Activated CD8-positive, alpha-beta memory T cell treated with anti-CD3 and anti-CD28 coated beads for 4 hours (primary cell): Measurements from ENCODE around the gene FAHD1.
A peak's percentile ranks its signal among the peaks of the same experiment; 100 is the strongest.

Experiments used
- DNase-seq, 2 donors: peaks; one replicate each; pipeline ENCODE4 v3.0.0-alpha.2; 2020; ENCODE audit warnings: low read depth in 2 of 2

FAHD1 gene

DNA sequence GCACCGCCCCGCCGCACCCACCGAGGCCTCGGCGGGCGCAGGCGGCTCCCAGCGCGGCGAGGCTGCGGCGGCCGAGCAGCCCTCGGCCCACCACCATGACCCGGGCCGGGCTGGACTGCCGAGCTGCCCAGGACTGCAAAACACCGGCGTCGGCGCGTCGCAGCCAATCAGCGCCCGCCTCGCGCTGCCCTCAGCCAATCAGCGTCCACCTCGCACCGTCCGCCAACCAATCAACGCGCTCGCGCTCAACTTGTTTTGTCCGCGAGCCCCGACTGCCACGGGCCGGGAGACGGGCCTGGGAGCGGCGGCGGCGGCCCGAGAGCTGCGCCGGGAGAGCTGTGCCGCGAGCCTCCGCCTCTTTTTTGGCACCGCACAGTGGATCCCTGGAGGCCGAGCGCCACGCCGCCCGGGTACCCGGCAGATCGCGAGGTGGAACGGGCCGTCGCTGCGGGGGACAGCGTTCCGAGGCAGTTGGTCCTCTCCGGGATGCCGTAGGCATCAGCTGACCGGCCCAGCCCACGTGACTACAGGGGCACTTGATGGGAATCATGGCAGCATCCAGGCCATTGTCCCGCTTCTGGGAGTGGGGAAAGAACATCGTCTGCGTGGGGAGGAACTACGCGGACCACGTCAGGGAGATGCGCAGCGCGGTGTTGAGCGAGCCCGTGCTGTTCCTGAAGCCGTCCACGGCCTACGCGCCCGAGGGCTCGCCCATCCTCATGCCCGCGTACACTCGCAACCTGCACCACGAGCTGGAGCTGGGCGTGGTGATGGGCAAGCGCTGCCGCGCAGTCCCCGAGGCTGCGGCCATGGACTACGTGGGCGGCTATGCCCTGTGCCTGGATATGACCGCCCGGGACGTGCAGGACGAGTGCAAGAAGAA, at the start of gene FAHD1, which contains the start of gene HAGH:
TSS of gene FAHD1 (plus strand) at position 516 of the 883 bp plus-strand sequence. CDS start at position 549, 33 bp downstream.
TSS of gene HAGH (minus strand) at position 135 of the 883 bp plus-strand sequence. CDS start at position 97, 38 bp downstream.
- DNase-seq = peak; percentile 75 to 76

DNA sequence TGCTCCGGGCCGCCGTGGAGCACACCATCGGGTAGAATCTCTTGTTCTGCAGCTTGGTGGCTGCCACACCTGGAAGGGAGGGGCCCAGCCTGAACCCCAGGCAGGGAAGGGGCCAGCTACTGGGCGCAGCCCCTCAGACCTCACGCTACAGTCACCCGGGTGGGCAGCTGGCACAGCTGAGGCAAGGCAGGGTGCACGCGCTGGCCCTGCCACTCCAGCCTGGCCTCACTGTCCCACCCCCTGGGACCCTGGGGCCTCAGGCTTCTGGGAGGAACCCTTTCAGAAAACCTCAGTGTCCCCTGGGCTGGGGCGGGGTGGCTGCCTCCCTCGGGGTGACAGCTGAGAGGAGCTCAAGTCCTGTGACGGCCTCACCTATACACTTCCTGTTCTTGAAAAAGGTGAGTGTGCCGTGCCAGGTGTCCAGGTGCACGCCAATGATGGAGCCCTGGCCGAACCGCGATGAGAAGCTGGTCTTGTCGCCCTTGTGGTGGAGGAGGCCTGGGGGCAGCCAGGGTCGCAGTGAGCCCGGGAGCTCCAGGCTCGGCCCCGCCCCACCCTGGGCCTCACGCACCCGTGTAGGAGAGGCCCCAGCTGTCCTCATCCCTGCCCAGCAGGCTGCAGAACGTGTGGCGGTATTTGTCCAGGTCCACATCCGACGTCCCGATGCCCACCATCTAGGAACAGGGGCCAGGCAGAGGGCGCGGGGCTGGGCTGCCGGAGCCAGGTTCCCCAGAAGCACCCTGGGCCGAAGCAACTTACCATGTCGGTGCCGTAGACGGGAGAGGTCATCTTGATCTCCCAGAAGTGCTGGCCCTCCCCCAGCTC, 49.4 kb upstream of the FAHD1 start:
- no peak for DNase-seq

DNA sequence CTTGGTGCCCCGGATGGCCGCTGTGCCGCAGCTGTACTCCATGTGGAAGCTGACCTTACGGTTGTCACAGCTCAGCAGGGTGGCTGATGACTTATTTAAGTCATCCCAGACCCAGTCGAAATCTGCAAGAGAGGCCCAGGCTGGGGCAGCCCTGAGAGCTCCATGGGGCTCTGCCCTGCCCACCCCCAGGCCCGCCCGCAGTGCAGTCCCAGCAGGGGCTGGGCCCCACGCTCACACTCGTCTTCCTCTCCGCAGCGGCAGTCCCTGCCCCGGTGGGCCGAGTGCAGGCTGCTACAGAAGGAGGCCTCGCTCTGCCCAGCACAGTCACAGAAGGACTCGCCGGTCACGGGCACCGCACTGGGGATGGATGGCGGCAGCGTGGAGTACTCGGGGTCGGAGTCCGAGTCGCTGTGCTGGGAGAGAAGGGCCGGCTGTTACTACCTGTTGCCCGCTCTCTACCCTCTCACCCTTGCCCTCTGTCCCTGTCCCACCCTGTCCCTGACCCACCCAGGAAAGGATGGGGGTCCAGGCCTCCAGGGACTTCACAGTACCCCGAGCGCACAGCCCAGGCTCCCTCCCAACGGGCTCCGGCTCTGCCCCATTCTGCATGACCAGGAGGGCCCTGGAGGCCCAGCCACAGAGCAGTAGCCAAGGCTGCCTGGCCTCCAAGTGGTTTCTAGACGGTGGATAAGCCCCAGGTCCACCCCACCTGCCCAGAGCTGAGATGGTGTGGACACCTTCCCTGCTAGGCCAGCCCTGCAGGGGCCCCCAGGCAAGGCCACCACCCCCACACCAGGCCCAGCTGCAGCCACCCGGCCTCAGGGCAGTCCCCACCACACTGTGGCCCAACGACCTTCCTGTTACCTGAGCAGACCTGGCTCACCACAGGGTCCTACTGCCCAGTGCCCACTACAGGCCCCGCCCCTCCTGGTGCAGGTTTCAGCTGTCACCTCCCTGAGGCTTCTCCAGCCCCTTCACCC, 48.5 kb upstream of the FAHD1 start:
- DNase-seq = no peak

DNA sequence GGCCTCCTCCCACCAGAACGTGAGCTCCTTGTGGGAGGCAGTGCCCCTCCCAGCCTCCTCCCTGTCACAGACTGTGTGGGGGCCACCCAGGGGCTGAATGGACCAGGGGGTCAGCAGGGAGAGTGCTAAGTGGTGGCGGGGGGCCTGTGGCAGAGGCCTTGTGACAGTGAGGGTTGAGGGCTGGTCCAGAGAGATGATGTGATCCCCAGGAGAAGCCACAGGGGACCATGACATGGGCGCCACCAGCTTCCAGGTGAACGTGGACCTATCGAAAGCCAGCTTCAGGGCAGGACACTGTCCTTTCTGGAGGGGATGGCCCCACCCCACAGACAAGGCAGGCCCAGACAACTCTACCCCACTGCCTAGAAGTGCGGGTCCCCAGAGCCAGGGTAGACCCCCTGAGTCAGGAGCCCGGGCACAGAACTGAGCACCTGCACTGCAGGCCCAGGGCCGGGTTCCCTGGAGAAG, 47.7 kb upstream of the FAHD1 start:
- DNase-seq = no peak

DNA sequence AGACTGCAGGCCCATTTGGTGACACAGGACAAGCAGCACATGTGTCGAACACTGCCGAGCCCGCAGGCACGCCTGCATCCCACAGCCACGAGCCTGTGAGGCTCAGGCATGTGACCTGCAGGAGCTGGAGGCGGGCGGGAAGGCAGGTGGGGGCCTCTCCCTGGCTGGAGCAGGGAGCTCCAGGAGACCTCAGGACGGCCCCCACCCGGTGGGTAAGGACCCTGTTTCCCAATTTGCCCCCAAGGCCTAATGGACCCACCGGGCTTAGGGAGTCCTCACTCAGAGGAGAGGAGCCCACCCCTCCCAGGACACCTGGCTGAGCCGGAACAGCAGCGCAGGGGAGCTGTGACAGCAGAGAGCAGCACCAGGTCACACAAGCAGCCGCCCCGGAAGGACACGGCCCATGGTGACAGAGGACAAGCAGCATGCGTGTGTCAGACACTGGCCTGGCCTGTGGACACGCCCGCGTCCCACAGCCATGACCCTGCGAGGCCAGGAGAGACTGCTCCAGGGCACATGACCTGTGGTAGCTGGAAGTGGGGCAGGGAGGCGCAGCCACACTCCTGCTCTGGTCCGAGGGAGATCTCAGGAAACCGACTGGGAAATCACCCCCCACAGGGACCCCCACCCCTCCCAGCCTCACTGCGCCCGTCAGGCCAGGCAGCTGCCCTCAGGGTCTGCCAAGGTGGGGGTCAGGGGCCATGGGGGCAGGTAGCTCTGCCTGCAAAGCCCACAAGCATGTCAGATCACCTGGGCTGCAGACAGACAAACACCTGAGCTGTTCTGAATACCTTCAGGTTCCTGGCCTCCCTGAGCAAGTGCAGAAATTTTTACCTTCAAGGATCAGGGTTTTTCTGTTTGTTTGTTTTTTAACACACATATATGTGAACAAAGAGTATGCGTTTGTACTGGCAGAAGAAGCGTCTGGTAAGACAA, 47.0 kb upstream of the FAHD1 start:
- DNase-seq = no peak

DNA sequence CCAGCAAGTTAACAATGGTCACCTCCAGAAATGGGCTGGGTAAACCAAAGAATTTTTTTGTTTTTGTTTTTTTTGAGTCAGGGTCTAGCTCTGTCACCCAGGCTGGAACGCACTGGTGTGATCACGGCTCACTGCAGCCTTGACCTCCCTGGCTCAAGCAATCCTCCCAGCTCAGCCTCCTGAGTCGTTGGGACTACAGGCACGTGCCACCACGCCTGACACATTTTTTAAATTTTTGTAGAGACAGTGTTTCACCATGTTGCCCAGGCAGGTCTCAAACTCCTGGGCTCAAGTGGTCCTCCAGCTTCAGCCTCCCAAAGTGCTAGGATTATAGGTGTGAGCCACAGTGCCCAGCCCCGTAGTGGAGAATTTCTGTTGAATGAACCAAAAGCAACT, 46.3 kb upstream of the FAHD1 start:
- DNase-seq = no peak

DNA sequence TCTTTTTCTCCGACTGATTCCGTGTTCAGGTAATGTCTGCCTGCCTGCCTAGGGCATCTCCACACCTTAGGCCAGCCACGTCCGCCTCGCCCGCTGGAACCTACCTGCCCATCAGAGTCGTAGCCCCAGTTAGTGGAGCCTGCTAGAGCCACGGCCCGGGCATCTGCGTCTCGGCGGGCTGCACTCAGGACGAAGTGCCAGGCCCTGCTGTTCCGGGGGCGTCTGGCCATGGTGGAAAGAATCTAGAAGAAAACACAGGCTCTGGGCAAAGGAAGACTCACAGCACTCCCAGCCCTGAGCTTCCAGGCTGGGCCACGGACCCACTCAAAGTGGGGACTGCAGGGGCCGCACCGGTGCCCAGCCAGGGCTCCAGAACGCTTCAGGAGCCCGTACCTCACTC, 45.8 kb upstream of the FAHD1 start:
- no peak for DNase-seq

DNA sequence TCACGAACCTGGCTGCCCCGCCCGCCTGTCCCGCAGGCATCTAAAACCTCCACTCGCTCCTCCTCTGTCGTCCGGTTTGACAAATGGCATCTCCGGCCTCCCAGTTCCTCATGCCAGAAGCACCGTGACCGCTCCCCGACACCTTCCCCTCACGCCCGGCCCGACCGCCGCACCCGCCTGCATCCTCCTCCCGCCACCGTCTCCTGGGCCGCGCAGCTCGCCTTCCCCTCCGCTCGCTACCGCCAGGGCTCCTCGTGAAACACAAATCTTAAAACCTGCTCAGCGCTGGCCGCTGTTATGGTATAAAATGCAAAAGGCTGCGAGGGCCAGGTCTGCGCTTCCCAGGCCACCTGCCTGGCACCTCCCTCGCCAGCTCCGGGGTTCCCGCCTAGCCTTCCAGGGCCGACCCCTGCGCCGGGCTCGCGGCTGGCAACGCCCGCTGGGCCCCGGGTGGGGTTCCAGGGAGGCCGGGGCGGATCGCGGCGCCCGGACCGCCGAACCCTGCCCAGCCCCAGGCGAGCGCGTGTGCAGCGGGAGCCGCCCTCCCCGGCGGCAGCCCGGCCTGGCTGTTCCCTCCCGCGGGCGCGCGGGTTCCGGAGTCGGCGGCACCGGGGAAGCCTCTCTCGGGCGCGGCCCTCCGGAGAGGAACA, 45.1 kb upstream of the FAHD1 start:
- no peak for DNase-seq

DNA sequence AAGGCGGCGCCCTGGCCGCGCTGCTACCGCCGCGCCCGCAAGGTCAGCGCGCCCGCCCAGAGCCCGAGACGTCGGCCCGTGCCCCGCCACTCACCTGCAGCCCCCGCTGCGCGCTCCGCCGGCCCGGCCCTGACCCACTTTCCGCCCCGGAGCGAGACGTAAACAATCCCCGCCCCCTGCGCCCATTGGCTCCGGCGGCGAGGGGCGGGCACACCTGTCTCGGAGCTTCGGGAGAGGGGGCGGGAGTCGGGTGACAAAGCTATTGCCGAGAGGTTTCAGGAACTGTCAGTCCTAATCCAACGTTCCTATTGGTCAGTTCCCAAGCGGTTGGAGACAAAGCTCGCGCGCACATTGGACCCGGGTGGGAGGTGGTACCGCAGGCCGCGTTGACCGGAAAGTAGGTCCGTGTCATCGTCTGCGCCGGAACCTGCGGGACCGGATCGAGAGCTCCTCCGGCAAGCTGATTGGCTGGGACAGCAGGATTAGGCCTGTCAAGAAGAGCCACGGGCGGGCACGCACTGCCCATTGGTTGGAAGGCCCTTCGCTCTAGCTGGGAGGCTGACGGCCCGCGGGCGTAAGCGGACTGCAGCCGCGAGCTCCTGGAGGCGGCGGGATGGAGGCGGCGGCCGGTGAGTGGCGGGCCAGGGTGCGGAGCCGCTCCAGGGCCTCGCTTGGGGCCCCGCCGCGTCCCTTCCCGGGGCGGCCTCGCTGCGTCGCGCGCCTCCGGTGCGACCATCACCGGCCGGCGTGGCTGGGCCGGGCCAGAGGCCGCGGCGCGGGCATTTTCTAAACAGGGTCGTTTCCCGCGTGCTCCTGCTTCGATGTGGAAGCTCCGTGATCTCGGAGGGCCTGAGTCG, 44.4 kb upstream of the FAHD1 start, which contains the start of the genes NUBP2 and SPSB3:
TSS of gene NUBP2 (plus strand) at position 553 of the 857 bp plus-strand sequence. CDS start at position 614, 61 bp downstream.
TSS of gene SPSB3 (minus strand) at position 164 of the 857 bp plus-strand sequence. CDS start 1,088 bp downstream, outside the sequence.
- DNase-seq = peak; percentile 91 to 97

DNA sequence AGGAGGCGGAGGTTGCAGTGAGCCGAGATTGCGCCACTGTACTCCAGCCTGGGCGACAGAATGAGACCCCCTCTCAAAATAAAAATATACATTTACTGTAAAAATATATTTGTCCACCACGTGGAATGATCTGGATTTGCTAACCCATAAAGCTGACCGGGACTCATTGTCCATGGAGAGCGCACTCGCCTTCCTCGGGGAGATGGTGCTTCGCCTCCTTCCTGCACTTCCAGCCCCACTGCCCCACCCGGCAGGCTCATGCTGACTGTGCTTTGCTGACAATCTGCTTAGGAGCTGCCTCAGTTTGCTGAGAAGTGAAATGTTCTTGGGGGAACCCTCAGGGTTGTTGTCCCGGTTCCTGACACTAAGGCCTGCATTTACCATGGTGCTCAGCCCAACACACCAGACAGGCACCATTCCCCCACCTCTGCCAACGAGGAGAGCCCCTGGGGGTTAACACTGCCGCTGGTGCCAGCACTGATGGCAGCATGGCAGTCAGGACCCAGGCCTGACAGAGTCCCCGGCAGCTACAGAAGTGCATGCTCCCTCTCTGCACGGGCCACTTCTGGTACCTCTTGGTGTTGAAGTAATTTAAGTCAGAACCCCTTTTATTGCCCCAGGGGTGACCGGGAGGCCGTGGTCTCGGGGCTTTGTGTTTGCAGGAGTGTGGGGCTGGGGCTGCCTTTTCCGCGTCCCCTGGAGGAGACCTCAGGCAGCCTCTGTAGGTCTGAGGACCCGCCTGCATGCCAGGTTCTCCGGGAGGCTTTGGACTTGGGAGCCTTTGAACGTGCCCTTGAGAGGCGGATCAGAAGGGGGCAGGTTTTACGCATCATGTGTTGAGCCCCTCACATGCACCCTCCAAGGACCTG, 41.8 kb upstream of the FAHD1 start:
- DNase-seq = no peak

DNA sequence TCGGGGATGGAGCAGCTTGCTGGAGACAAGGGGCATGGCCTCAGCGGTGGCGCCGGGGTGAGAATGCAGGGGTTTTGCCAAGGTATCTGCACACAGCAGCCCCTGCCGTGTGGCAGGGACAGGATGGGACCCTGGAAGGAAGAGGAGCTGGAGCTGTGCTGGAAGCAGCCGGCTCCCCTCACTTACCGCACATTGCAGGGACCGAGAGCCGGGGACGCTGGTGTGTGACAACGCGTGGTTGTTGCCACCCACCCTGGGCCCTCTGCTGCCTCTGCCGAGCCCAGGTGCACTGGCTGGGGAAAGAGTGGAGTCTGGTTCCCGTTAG, 41.2 kb upstream of the FAHD1 start:
- DNase-seq = no peak

DNA sequence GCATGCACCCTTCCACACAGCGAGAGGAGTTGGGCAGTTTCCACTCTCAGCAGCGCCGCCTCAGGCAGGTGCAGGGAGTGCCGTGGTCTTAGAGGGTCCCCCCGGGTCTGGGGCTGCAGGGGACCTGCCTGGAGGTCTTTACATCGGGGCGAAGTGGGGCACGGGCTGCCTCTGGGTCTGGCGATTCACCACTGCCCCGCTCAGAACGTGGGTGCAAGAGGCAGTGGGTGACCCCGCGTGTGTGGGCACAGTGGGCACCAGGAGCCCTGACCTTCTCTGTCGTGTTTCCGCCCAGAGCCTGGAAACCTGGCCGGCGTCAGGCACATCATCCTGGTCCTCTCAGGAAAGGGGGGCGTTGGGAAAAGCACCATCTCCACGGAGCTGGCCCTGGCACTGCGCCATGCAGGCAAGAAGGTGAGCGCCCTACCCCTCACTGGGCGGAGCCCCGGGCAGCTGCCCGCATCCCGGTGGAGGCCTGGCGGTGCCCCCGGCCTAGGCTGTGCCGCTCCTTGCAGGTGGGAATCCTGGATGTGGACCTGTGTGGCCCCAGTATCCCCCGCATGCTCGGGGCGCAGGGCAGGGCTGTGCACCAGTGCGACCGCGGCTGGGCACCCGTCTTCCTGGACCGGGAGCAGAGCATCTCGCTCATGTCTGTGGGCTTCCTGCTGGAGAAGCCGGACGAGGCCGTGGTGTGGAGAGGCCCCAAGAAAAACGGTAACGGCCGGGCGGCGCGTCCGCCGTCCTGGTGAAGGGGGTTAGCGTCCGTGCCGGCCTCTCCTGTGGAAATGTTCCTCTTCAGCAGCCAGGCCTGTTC, 40.6 kb upstream of the FAHD1 start:
- DNase-seq = no peak

DNA sequence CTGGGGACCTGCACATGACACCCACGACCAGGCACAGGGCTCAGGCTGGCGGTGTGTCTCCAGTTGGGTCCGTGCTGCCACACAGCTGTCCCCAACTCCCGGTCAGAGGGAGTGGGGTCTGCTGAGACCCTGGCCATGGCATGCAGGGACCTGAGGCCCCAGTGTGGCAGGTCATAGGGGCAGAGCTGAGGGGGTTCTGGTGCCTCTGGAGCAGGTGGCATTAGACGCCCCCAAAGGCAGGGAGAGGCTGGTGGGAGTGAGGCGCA, 40.0 kb upstream of the FAHD1 start:
- no peak for DNase-seq

DNA sequence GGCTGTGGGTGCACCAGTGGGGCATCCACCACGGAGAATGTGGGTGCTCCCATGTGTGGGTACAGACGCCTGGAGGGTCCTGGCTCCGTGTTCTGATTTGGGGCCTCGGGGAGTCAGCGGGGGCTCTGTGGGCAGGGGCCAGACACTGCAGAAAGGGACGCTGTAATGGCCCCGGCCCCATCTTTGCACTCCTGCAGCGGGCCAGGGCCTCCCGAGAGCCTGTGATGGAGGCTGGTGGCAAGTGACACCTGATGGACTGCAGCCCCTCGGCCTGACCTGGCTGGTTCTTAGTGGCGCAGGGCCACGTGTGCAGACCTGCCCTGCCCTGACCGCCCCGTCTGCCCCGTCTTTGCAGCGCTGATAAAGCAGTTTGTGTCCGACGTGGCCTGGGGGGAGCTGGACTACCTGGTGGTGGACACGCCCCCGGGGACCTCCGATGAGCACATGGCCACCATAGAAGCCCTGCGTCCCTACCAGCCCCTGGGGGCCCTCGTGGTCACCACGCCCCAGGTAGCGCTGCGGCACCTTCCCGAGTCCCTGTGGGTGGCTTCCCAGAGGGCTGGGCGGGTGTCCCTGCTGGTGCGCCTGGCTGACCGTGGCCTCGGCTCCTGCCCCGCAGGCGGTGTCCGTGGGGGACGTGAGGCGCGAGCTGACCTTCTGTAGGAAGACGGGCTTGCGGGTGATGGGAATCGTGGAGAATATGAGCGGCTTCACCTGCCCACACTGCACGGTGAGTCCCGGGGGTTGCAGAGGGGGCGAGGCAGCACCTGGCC, 39.5 kb upstream of the FAHD1 start:
- no peak for DNase-seq

DNA sequence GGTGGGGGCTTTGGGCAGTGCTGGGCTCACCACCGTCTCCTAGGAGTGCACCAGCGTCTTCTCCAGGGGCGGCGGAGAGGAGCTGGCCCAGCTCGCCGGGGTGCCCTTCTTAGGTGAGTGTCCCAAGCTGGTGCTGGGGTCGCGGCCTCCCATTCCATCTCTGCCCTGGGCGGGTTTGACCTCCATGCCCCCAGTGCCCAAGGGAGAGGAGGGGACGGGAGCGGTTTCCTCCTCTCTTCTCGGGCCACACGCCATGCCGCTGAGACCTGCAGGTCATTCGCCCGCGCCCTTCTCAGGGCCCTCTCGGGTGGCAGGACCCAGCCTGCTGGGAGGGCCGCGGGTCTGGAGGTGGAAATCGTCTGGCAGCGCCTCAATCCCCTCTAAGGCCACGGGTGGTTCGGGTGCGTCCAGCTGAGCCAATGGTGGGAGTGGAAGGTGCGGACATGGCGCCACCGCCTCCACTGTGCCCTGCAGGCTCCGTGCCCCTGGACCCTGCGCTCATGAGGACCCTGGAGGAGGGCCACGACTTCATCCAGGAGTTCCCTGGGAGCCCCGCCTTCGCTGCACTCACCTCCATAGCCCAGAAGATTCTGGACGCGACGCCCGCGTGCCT, 38.8 kb upstream of the FAHD1 start:
- no peak for DNase-seq

DNA sequence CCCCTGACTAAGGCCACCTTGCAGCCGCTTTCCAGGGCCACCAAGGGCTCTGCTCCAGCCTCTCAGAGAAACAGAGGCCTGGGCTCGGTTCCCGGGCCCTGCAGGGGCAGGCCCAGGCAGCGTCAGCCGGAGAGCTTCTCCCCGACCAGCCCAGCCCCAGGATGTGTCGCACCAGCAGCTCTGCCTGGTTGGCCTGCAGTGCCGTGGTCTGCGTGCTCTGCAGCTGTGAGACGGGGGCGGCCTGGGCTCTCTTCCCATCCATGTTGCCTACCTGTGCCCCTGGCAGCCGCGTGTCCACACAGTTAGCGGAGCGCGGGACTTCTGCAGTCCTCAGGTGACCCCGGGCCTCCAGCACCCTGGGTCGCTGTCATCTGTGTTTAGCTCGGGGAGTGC, 38.3 kb upstream of the FAHD1 start:
- no peak for DNase-seq
